Measurements from ENCODE around the gene TAF6. TPM values are rescaled to one million over a fixed set of nuclear protein-coding genes. Genes with fewer than 3 reads are reported as not detected.

TAF6 gene
- total and polyA plus RNA-seq, 9 of the 15 experiments (the other 6 are each of a cell fraction or from before 2014, with no cell fraction given), result 0.78 to 78.7 (median 21.3) TPM

DNA sequence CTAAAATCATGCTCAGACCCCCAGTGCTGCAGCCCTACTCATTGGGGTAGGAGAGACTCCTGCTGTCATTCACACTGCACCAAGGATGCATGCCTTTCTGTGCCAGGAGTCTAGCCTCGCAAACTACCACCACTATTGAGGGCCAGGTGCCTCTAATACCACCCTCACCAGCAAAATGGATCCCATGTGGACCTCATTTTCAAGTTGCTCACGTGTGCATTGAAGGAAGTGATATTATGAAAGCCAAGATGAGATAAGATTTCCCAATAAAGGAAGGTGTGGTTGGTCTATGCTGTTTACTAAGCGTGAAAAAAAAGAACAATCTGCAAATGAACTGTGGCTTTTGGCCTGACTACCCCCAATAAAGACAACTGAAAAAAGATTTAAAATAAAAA is 22.4 kb upstream of the TAF6 start (continued):
- TF ChIP-seq CEBPZ (IDR thresholded peaks at IDR 0.05; ENCODE audit: borderline replicate concordance, low read depth, low read length), result no peak
- TF ChIP-seq KLF13 (tag; IDR thresholded peaks at IDR 0.05; ENCODE audit: borderline replicate concordance, low read depth), result no peak
- TF ChIP-seq RBM22 (IDR thresholded peaks at IDR 0.05; ENCODE audit: low read depth, low read length, poor library complexity, severe bottlenecking), result no peak
- TF ChIP-seq, protein P1, sequence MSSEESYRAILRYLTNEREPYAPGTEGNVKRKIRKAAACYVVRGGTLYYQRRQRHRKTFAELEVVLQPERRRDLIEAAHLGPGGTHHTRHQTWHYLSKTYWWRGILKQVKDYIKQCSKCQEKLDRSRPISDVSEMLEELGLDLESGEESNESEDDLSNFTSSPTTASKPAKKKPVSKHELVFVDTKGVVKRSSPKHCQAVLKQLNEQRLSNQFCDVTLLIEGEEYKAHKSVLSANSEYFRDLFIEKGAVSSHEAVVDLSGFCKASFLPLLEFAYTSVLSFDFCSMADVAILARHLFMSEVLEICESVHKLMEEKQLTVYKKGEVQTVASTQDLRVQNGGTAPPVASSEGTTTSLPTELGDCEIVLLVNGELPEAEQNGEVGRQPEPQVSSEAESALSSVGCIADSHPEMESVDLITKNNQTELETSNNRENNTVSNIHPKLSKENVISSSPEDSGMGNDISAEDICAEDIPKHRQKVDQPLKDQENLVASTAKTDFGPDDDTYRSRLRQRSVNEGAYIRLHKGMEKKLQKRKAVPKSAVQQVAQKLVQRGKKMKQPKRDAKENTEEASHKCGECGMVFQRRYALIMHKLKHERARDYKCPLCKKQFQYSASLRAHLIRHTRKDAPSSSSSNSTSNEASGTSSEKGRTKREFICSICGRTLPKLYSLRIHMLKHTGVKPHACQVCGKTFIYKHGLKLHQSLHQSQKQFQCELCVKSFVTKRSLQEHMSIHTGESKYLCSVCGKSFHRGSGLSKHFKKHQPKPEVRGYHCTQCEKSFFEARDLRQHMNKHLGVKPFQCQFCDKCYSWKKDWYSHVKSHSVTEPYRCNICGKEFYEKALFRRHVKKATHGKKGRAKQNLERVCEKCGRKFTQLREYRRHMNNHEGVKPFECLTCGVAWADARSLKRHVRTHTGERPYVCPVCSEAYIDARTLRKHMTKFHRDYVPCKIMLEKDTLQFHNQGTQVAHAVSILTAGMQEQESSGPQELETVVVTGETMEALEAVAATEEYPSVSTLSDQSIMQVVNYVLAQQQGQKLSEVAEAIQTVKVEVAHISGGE (CRISPR knock-in tag; IDR thresholded peaks at IDR 0.05), result no peak

Measured in K562 (cell line).